Measurements from ENCODE around the gene EXD3. TPM values are rescaled to one million over a fixed set of nuclear protein-coding genes. Genes with fewer than 3 reads are reported as not detected.
A peak's percentile ranks its signal among the peaks of the same experiment; 100 is the strongest.

EXD3 gene
- total and polyA plus RNA-seq, 2 of the 13 experiments (the other 11 are each of a cell fraction or from before 2014, with no cell fraction given) = 2.7 to 4.8 TPM

DNA sequence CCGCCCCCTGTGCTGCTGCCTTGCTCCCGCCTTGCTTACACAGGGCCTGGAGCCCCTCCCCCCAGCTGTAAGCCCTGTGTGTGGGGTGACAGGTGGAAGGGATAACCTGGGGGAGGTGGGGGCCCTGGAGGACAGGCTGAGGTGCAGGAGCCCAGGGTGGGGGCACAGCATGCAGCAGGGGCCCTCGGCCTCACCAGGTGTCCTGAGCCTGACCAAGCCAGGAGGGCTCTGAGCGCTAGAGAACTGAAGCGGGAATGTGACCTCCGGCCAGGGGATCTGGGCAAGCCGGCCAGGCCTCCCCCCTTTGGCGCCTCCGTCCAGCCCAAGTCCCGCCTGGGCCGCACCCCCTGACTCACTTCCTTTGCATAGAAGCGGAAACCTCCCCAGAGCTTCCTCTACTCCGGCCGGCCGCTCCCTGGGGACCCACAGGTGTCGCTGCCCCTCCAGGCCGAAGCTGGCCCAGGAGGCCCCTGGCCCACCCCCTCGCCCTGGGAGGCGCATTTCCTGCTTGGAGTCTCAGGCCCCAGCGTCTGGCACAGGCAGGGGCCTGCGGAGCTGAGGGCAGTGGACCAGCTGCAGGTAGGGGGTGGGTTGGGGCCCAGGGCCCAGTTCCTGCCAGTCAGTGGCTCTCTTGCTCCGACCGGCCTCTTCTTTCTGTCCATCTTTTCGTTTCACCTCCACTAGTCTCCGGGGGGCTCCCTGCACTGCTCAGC, 145.5 kb downstream of the EXD3 start, which contains the start of gene TOR4A (continued):
- TF ChIP-seq, protein P1, sequence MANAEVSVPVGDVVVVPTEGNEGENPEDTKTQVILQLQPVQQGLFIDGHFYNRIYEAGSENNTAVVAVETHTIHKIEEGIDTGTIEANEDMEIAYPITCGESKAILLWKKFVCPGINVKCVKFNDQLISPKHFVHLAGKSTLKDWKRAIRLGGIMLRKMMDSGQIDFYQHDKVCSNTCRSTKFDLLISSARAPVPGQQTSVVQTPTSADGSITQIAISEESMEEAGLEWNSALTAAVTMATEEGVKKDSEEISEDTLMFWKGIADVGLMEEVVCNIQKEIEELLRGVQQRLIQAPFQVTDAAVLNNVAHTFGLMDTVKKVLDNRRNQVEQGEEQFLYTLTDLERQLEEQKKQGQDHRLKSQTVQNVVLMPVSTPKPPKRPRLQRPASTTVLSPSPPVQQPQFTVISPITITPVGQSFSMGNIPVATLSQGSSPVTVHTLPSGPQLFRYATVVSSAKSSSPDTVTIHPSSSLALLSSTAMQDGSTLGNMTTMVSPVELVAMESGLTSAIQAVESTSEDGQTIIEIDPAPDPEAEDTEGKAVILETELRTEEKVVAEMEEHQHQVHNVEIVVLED (CRISPR knock-in tag; IDR thresholded peaks at IDR 0.05; ENCODE audit: borderline replicate concordance) = peak; percentile 21; the same call in 1 of the 2 replicates
- TF ChIP-seq HNRNPL (IDR thresholded peaks at IDR 0.05; ENCODE audit: low read depth, low read length) = no peak; the same call in 1 of the 2 replicates
- TF ChIP-seq NR2C2 (CRISPR knock-in tag; IDR thresholded peaks at IDR 0.05; ENCODE audit: borderline replicate concordance) = no peak
- TF ChIP-seq ZNF20 (CRISPR knock-in tag; IDR thresholded peaks at IDR 0.05) = no peak
- TF ChIP-seq ZNF205 (CRISPR knock-in tag; IDR thresholded peaks at IDR 0.05) = peak; percentile 35
- TF ChIP-seq JUN (CRISPR knock-in tag; IDR thresholded peaks at IDR 0.05) = no peak
- TF ChIP-seq CCDC6 (CRISPR knock-in tag; IDR thresholded peaks at IDR 0.05) = no peak
- TF ChIP-seq SP5 (CRISPR knock-in tag; IDR thresholded peaks at IDR 0.05; ENCODE audit: borderline replicate concordance, low read depth) = peak; percentile 36
- TF ChIP-seq, protein P2, sequence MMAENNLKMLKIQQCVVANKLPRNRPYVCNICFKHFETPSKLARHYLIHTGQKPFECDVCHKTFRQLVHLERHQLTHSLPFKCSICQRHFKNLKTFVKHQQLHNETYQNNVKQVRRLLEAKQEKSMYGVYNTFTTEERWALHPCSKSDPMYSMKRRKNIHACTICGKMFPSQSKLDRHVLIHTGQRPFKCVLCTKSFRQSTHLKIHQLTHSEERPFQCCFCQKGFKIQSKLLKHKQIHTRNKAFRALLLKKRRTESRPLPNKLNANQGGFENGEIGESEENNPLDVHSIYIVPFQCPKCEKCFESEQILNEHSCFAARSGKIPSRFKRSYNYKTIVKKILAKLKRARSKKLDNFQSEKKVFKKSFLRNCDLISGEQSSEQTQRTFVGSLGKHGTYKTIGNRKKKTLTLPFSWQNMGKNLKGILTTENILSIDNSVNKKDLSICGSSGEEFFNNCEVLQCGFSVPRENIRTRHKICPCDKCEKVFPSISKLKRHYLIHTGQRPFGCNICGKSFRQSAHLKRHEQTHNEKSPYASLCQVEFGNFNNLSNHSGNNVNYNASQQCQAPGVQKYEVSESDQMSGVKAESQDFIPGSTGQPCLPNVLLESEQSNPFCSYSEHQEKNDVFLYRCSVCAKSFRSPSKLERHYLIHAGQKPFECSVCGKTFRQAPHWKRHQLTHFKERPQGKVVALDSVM (CRISPR knock-in tag; IDR thresholded peaks at IDR 0.05) = peak; percentile 78
- TF ChIP-seq ZC3H13 (CRISPR knock-in tag; IDR thresholded peaks at IDR 0.05) = no peak
- TF ChIP-seq SIX4 (CRISPR knock-in tag; IDR thresholded peaks at IDR 0.05) = no peak
- 0 out of 2 replicates have a peak, but pooled peaks have one; percentile 18 for TF ChIP-seq FOXK1 (CRISPR knock-in tag; IDR thresholded peaks at IDR 0.05; ENCODE audit: borderline replicate concordance, low read depth)
- TF ChIP-seq PAWR (CRISPR knock-in tag; IDR thresholded peaks at IDR 0.05; ENCODE audit: borderline replicate concordance) = no peak
- TF ChIP-seq MEF2D (CRISPR knock-in tag; IDR thresholded peaks at IDR 0.05) = peak; percentile 90
- no peak for TF ChIP-seq ZNF256 (CRISPR knock-in tag; conservative IDR thresholded peaks at IDR 0.05)
- TF ChIP-seq ZNF761 (CRISPR knock-in tag; conservative IDR thresholded peaks at IDR 0.05) = no peak
- no peak for TF ChIP-seq SRF (IDR thresholded peaks at IDR 0.05; ENCODE audit: low read depth, low read length)
- no peak for TF ChIP-seq SMARCC2 (IDR thresholded peaks at IDR 0.05)
- TF ChIP-seq SMARCE1 (IDR thresholded peaks at IDR 0.05; ENCODE audit: borderline replicate concordance) = no peak
- no peak for TF ChIP-seq ZNF720 (CRISPR knock-in tag; IDR thresholded peaks at IDR 0.05)
- TF ChIP-seq CBX2 (IDR thresholded peaks at IDR 0.05; ENCODE audit: low read depth, low read length) = no peak
- no peak for TF ChIP-seq CBX2 (CRISPR knock-in tag; IDR thresholded peaks at IDR 0.05; ENCODE audit: low read depth)
- TF ChIP-seq, protein P3, sequence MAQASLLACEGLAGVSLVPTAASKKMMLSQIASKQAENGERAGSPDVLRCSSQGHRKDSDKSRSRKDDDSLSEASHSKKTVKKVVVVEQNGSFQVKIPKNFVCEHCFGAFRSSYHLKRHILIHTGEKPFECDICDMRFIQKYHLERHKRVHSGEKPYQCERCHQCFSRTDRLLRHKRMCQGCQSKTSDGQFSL (CRISPR knock-in tag; IDR thresholded peaks at IDR 0.05) = peak; percentile 40
- peak; percentile 87 for TF ChIP-seq RBFOX2 (IDR thresholded peaks at IDR 0.05; ENCODE audit: low read depth, low read length)
- TF ChIP-seq, protein P4, sequence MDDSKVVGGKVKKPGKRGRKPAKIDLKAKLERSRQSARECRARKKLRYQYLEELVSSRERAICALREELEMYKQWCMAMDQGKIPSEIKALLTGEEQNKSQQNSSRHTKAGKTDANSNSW (CRISPR knock-in tag; IDR thresholded peaks at IDR 0.05; ENCODE audit: borderline replicate concordance) = no peak
